B cell (primary cell): Measurements from ENCODE around the gene CACNA1D. TPM values are rescaled to one million over a fixed set of nuclear protein-coding genes. Genes with fewer than 3 reads are reported as not detected.

ENCODE experiments used
- ATAC-seq: fragments of 200-7000 bp; cut with Tn5 transposase; one replicate; pipeline ENCODE4 v1.10.0; 2021; ENCODE audit warnings: low read depth, mild to moderate bottlenecking, moderate number of reproducible peaks, moderate library complexity
- CTCF ChIA-PET: fragments of 350-600 bp; sonication (Branson Sonifier 250); formaldehyde crosslinking; loops from one replicate; lab custom pipeline; 2021; ENCODE audit warnings: antibody characterized with exemption, inconsistent platforms; lab: Charles Lee
- POLR2A ChIA-PET: fragments of 350-600 bp; sonication (Branson Sonifier 250); formaldehyde crosslinking; loops from one replicate; lab custom pipeline; 2021; ENCODE audit warnings: antibody characterized with exemption; lab: Charles Lee
- DNase-seq: peaks from one replicate; pipeline ENCODE4 v3.0.0; 2013
- H2AFZ ChIP-seq: 2 replicates; pipeline ENCODE4 v1.6.1; 2012; ENCODE audit warnings: mild to moderate bottlenecking, low read depth, low read length; ENCODE audit not compliant: insufficient read depth, poor library complexity, severe bottlenecking
- H3K27ac ChIP-seq, 2 donors: 1 replicate in 1 of 2; 2 replicates in 1 of 2; pipeline ENCODE4 v1.5.1; 2012 to 2013; ENCODE audit warnings: low read length in 2 of 2, mild to moderate bottlenecking in 2 of 2, moderate library complexity in 1 of 2
- H3K27me3 ChIP-seq, 4 experiments: fragments of 200-600 bp in 1 of 4; sonication (generic) in 1 of 4; replicated peaks in 1 of 4; 1 replicate in 2 of 4; 2 replicates in 2 of 4; pipeline versions ENCODE4 v1.6.1 to v1.7.0; 2013 to 2016; ENCODE audit warnings: low read length in 3 of 4, mild to moderate bottlenecking in 2 of 4, mixed read lengths in 1 of 4, moderate library complexity in 1 of 4; ENCODE audit not compliant: insufficient read depth in 4 of 4, control insufficient read depth in 3 of 4; ENCODE audit errors: control extremely low read depth in 1 of 4
- H3K36me3 ChIP-seq, 2 experiments: replicated peaks in 1 of 2; 1 replicate in 1 of 2; 2 replicates in 1 of 2; pipeline versions ENCODE4 v1.6.1 to v1.7.1; 2013; ENCODE audit warnings: low read length in 1 of 2; ENCODE audit not compliant: insufficient read depth in 2 of 2, control insufficient read depth in 1 of 2; ENCODE audit errors: control extremely low read depth in 1 of 2, extremely low read depth in 1 of 2
- H3K4me1 ChIP-seq, 2 donors: fragments of 200-600 bp in 1 of 2; sonication (generic) in 1 of 2; 1 replicate in 1 of 2; 2 replicates in 1 of 2; pipeline versions ENCODE4 v1.5.1 to v1.6.1; 2013 to 2017; ENCODE audit warnings: low read length in 2 of 2; ENCODE audit not compliant: control insufficient read depth in 2 of 2, insufficient read depth in 2 of 2
- H3K4me2 ChIP-seq: replicated peaks from 2 replicates; pipeline ENCODE3; 2012; ENCODE audit warnings: mild to moderate bottlenecking, low read depth, low read length; ENCODE audit not compliant: poor library complexity, severe bottlenecking
- H3K4me3 ChIP-seq, 5 experiments: fragments of 200-600 bp in 1 of 5; sonication (generic) in 1 of 5; 1 replicate in 3 of 5; 2 replicates in 2 of 5; pipeline versions ENCODE4 v1.5.1 to v1.7.0; 2011 to 2016; ENCODE audit warnings: low read length in 4 of 5, mild to moderate bottlenecking in 4 of 5, low read depth in 2 of 5, control low read depth in 1 of 5, moderate library complexity in 1 of 5; ENCODE audit not compliant: insufficient read depth in 1 of 5; ENCODE audit errors: control extremely low read depth in 1 of 5, extremely low read depth in 1 of 5
- H3K79me2 ChIP-seq: fragments of 200-600 bp; sonication (generic); one replicate; pipeline ENCODE4 v1.6.0; 2016; ENCODE audit warnings: low read length; ENCODE audit not compliant: control insufficient read depth, insufficient read depth
- H3K9ac ChIP-seq: fragments of 200-600 bp; sonication (generic); 2 replicates; pipeline ENCODE4 v1.6.1; 2017; ENCODE audit warnings: mild to moderate bottlenecking, low read length, moderate library complexity
- H3K9me3 ChIP-seq, 3 donors: one replicate each; pipeline versions ENCODE4 v1.6.1 to v1.7.1; 2013; ENCODE audit warnings: low read length in 2 of 3; ENCODE audit not compliant: control insufficient read depth in 2 of 3, insufficient read depth in 1 of 3; ENCODE audit errors: control extremely low read depth in 1 of 3
- H4K20me1 ChIP-seq: 2 replicates; pipeline ENCODE4 v1.6.0; 2012; ENCODE audit warnings: mild to moderate bottlenecking, low read length; ENCODE audit not compliant: insufficient read depth, control insufficient read depth, poor library complexity, severe bottlenecking
- H3K27ac Mint-ChIP-seq: one replicate; pipeline ENCODE4 v1.8.0; 2021; ENCODE audit warnings: mixed read lengths
- H3K27me3 Mint-ChIP-seq: one replicate; pipeline ENCODE4 v1.8.0; 2021; ENCODE audit warnings: mixed read lengths
- H3K4me1 Mint-ChIP-seq: one replicate; pipeline ENCODE4 v1.8.0; 2021; ENCODE audit warnings: mixed read lengths
- H3K4me3 Mint-ChIP-seq: one replicate; pipeline ENCODE4 v1.8.0; 2021; ENCODE audit warnings: mixed read lengths
- H3K9me3 Mint-ChIP-seq: one replicate; pipeline ENCODE4 v1.8.0; 2022; ENCODE audit warnings: mixed read lengths; ENCODE audit not compliant: insufficient read depth
- EZH2 ChIP-seq: IDR thresholded peaks from 2 replicates; pipeline ENCODE4 v1.6.1; 2012; ENCODE audit warnings: borderline replicate concordance, low read depth, mild to moderate bottlenecking, moderate library complexity, low read length; ENCODE audit not compliant: insufficient read depth, poor library complexity, severe bottlenecking
- WGBS: methylation state at CpG from one replicate; pipeline ENCODE4 v1.1.5; 2013; ENCODE audit warnings: missing lambda C conversion rate; ENCODE audit not compliant: insufficient coverage; 5-methylcytosine and 5-hydroxymethylcytosine counted together
- intact Hi-C: fragments of 100-400 bp; cut with micrococcal nuclease; formaldehyde crosslinking; loops from one replicate; pipeline ENCODE4 v1.10.0; 2022
- polyA plus RNA-seq: library from polyadenylated mRNA; depleted of rRNA; stranded (reverse); fragments of >200 nt; gene quantifications from 2 replicates; pipeline ENCODE4 v1.2.3, GENCODE V29; 2012
- small RNA-seq: library from RNA; depleted of rRNA; stranded (forward); fragments of <200 nt; gene quantifications from one replicate; pipeline ENCODE3, GENCODE V24; 2012; ENCODE audit warnings: low replicate concordance, low read depth; ENCODE audit not compliant: insufficient read length
- total RNA-seq, 2 donors: library from RNA; stranded (reverse); fragments of 120-200 nt in 1 of 2; gene quantifications; 1 replicate in 1 of 2; 2 replicates in 1 of 2; pipeline versions ENCODE4 v1.2.3 to v1.2.4, GENCODE V29; 2013 to 2022
- TF ChIP-seq, protein P1 (sequence below): fragments of 200-600 bp; IDR thresholded peaks from one replicate; pipeline ENCODE4 v1.8.0; 2022; ENCODE audit warnings: antibody characterized with exemption, mild to moderate bottlenecking

Gene CACNA1D
- total and polyA plus RNA-seq, 2 donors (not counting 1 experiment from before 2014, with no cell fraction given), result 0.06 to 0.07 TPM

DNA sequence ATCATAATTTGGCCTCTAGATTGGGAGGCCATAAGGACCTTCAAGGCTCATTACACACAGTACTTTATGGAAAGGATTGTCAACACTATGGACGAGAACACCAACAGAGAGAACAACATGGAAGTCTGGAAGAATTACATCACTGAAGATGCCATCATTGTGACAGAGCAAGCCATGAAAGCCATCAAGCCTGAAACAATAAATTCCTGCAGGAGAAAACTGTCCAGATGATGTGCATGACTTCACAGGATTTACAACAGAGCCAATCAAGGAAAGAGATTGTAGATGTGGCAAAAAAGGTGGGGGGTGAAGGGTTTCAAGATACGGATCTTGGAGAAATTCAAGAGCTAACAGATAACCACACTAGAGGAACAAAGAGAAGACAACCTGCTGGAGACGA is 367.8 kb downstream of the CACNA1D start:
- Histone ChIP-seq H3K4me3 (no peak overlapping the region), H3K9ac (no peak overlapping the region), H3K79me2 (no peaks in the 10 kb centered on the region), H4K20me1 (no peaks in the 10 kb centered on the region), H2AFZ (no peak overlapping the region), H3K4me2 (no peak overlapping the region), H3K27ac (no peak overlapping the region), H3K4me1 (peaks cover 4 to 9% of the 10 kb centered on the region in 2 donors), H3K36me3 (peaks cover 11 to 35% of the 10 kb centered on the region in 2 experiments), H3K9me3 (no peaks in the 10 kb centered on the region), H3K27me3 (no peaks in the 10 kb centered on the region)
- Mint-ChIP-seq H3K4me3 (no peak overlapping the region), H3K4me1 (peaks cover 37% of the 10 kb centered on the region), H3K27ac (no peak overlapping the region), H3K9me3 (no peaks in the 10 kb centered on the region), H3K27me3 (no peaks in the 10 kb centered on the region)
- ChIA-PET POLR2A (no interaction called here), CTCF (no interaction called here)
- TF ChIP-seq EZH2, result no peak
- TF ChIP-seq, protein P1, sequence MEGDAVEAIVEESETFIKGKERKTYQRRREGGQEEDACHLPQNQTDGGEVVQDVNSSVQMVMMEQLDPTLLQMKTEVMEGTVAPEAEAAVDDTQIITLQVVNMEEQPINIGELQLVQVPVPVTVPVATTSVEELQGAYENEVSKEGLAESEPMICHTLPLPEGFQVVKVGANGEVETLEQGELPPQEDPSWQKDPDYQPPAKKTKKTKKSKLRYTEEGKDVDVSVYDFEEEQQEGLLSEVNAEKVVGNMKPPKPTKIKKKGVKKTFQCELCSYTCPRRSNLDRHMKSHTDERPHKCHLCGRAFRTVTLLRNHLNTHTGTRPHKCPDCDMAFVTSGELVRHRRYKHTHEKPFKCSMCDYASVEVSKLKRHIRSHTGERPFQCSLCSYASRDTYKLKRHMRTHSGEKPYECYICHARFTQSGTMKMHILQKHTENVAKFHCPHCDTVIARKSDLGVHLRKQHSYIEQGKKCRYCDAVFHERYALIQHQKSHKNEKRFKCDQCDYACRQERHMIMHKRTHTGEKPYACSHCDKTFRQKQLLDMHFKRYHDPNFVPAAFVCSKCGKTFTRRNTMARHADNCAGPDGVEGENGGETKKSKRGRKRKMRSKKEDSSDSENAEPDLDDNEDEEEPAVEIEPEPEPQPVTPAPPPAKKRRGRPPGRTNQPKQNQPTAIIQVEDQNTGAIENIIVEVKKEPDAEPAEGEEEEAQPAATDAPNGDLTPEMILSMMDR, result no peak
- ATAC-seq (no peak), DNase-seq (no peak)
- 100% methylated on average over 2 of the region's 3 CpGs for WGBS
- intact Hi-C loops, result no loop called here

- Histone ChIP-seq H3K9ac (no peak overlapping the region), H3K79me2 (no peaks in the 10 kb centered on the region), H3K27ac (no peak overlapping the region), H3K4me3 (no peak overlapping the region), H3K4me1 (peaks cover 4 to 6% of the 10 kb centered on the region in 2 donors), H3K4me2 (no peak overlapping the region), H4K20me1 (no peaks in the 10 kb centered on the region), H3K36me3 (peaks cover 11 to 42% of the 10 kb centered on the region in 2 experiments), H3K9me3 (no peaks in the 10 kb centered on the region), H3K27me3 (no peaks in the 10 kb centered on the region), H2AFZ (no peak overlapping the region)
- Mint-ChIP-seq H3K27ac (no peak overlapping the region), H3K4me3 (no peak overlapping the region), H3K9me3 (no peaks in the 10 kb centered on the region), H3K27me3 (no peaks in the 10 kb centered on the region), H3K4me1 (peaks cover 30% of the 10 kb centered on the region)
- CTCF ChIA-PET, result interaction anchor here (1.0 kb wide), 1 partner anchor 10 kb away, joined by 4 read pairs; no protein-coding TSS in a partner anchor
- WGBS, result no CpG with 5 or more reads among the region's 1 CpG
- TF ChIP-seq, protein P1, result no peak
- no peak for TF ChIP-seq EZH2
- no peak for DNase-seq
- intact Hi-C loops, result no loop called here
- ATAC-seq, result no peak
- POLR2A ChIA-PET, result no interaction called here
Measured at GRCh38 chr3:53863145-53863544, 368.7 kb downstream of the CACNA1D start.

Small RNA genes lying within 50 kb of the gene (small RNA-seq; reads per million reads assigned to genes)
- gene AC012467.1, result not detected
- 3.0 reads per million, percentile 45 among the genes with 10 or more reads in this experiment for gene RF00154

Other genes starting within 250 kb of the CACNA1D start
- 81.0 and 85.8 TPM in 2 replicates for gene TKT, start 238.6 kb upstream of the CACNA1D start, total RNA-seq
- 44.6 and 69.5 TPM in 2 replicates for gene TKT, start 238.6 kb upstream of the CACNA1D start, polyA plus RNA-seq
- gene DCP1A, start 147.1 kb upstream of the CACNA1D start, total RNA-seq, result 44.6 and 47.7 TPM in 2 replicates
- 16.6 and 18.3 TPM in 2 replicates for gene DCP1A, start 147.1 kb upstream of the CACNA1D start, polyA plus RNA-seq